Measurements from ENCODE around the gene ATP2C2. TPM values are rescaled to one million over a fixed set of nuclear protein-coding genes. Genes with fewer than 3 reads are reported as not detected.
"Not testable (repeated sequence)": the region's sequence is repeated elsewhere in the genome, so short reads cannot be mapped to it uniquely, and the experiment has no call there.

Gene ATP2C2
- total RNA-seq, 4 donors from 2014 or later: 1.3 TPM; not detected in 3

DNA sequence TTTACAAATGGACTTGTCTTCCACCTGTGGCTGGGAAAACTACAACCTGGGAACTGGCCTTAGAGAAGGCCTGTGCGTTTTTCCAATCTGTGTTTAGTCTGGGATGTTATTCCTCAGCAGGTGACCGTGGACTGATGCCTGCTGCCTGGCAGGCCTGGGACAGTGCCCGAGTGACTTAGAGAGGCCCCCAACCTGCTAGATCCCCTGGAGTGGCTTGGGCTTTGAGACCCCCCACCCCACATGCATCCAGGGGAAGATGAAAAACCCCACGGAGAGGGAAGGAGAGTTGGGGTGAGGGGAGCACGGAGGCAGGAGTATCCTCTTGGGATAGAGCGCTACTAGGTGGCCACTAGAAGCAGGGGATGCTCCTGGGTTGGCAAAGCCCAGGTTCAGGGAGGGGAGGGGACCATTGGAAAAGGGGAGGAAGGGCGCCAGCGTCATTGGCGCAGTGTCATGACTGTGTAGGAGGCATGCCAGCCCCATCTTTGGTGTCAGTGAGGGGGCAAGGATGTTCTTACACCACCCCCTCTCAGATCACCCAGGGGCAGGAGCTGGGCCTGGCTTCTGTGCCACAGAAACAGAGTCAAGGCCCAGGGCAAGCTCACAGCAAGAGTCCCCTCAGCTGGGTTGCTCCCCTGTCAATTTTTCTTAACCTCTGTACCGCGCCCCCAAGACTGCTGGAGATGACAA, 82.0 kb downstream of the ATP2C2 start:
- peak; percentile 6 for DNase-seq (ENCODE audit: low spot score)
- ATAC-seq (ENCODE audit: low FRiP score): no peak
- TF ChIP-seq, protein P1, sequence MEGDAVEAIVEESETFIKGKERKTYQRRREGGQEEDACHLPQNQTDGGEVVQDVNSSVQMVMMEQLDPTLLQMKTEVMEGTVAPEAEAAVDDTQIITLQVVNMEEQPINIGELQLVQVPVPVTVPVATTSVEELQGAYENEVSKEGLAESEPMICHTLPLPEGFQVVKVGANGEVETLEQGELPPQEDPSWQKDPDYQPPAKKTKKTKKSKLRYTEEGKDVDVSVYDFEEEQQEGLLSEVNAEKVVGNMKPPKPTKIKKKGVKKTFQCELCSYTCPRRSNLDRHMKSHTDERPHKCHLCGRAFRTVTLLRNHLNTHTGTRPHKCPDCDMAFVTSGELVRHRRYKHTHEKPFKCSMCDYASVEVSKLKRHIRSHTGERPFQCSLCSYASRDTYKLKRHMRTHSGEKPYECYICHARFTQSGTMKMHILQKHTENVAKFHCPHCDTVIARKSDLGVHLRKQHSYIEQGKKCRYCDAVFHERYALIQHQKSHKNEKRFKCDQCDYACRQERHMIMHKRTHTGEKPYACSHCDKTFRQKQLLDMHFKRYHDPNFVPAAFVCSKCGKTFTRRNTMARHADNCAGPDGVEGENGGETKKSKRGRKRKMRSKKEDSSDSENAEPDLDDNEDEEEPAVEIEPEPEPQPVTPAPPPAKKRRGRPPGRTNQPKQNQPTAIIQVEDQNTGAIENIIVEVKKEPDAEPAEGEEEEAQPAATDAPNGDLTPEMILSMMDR (IDR thresholded peaks at IDR 0.05): no peak

DNA sequence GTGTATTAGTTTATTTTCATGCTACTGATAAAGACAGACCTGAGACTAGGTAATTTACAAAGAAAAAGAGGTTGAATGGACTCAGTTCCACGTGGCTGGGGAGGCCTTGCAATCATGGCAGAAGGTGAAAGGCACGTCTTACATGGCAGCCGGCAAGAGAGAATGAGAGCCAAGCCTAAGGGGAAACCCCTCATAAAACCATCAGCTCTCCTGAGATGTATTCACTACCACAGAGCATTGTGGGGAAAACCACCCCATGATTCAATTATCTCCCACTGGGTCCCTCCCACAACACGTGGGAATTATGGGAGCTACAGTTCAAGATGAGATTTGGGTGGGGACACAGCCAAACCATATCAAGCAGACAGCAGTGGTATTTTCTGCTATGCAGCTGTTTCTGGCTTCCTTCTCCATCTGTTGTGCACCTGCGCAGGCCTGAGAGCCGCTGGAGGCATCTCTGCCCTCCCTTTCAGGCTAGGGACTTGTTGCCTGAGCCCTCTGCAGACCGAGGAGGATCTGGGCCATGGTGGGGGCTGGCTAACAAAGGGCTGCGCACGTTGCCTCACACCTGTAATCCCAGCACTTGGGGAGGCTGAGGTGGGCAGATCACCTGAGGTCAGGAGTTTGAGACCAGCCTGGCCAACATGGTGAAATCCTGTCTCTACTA, 82.8 kb downstream of the ATP2C2 start:
- not testable (repeated sequence) for DNase-seq (ENCODE audit: low spot score)

DNA sequence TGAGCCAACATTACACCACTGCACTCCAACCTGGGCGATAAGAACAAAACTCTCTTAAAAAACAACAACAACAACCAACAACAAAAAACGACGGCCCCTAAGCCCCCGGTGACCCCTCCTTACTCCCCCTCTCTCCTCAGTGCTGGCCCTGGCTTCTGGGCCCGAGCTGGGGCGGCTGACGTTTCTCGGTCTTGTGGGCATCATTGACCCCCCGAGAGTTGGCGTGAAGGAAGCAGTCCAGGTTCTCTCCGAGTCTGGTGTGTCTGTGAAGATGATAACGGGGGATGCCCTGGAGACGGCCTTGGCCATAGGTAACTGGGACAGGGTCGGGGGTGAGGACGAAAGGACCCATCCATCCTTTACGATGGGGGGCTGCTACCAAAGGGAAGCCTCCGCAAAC, 83.4 kb downstream of the ATP2C2 start:
- ATAC-seq (ENCODE audit: low FRiP score) (no peak), DNase-seq (ENCODE audit: low spot score) (peak; percentile 5)
- TF ChIP-seq, protein P1 (IDR thresholded peaks at IDR 0.05): no peak

More for the DNA sequence above, 82.8 kb downstream of the ATP2C2 start:
- ATAC-seq (ENCODE audit: low FRiP score): not testable (repeated sequence)

DNA sequence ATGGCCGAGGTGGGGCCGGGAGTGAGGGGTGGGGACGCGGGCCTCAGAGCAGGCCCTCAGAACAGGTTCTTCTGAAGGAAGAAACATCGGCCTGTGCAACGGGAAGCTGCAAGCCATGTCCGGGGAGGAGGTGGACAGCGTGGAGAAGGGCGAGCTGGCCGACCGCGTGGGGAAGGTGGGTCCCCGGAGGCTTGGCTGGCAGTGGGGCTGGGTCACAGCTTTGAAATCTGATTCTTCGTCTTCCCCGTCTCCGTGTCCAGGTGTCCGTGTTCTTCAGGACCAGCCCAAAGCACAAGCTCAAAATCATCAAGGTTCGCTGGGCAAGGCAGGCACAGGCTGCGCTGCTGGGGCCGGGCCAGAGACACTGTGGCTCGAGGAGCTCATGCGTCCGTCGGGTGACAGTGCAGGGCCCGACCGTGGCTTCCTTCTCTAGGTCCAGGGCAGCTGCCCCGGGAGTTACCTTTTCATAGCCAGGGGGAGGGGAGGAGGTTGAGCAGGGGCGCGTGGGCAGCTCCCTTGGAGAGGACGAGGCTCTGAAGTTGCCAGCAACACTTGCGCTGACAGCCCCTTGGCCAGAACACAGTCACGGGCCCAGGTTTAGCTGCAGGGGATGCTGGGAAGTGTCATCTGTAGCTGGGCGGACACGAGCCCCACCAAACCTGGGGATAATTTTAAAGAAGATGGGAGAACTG, 84.9 kb downstream of the ATP2C2 start:
- TF ChIP-seq, protein P1 (IDR thresholded peaks at IDR 0.05): no peak
- ATAC-seq (ENCODE audit: low FRiP score) (no peak), DNase-seq (ENCODE audit: low spot score) (peak; percentile 14)

DNA sequence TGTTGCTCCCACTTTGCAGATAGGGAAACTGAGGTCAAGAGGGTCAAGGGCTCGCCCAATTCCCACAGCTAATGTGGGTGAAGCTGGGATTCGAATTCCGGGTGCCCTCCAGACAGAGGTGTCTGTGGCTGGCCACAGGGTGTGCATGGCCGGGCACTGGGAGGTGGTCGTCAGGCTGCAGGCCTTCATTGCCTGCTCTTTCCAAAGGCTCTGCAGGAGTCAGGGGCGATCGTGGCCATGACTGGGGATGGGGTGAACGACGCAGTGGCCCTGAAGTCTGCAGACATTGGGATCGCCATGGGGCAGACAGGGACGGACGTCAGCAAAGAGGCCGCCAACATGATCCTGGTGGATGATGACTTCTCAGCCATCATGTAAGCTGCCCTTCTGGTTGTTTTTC, 86.3 kb downstream of the ATP2C2 start:
- ATAC-seq (ENCODE audit: low FRiP score) (no peak), DNase-seq (ENCODE audit: low spot score) (no peak)
- TF ChIP-seq, protein P1 (IDR thresholded peaks at IDR 0.05): no peak

DNA sequence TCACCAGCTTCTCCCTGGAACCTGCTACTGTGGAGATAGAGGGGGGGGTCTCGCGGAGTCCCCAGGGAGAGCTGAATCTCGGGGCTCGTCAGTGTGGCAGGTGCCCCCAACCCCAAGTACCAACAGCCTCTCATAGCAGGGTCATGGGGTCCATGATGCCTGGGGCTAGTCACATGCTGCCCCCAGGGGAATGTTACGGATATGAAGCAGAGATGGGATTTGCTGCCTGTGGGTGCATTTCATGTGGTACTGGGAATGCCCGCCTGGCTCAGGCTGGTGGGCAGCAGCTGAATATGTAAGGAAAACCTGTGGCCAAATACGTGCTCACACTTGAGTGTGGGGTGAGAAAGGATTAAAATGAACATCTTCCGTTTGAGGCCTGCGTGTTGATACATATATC, 86.7 kb downstream of the ATP2C2 start:
- TF ChIP-seq, protein P1 (IDR thresholded peaks at IDR 0.05): no peak
- ATAC-seq (ENCODE audit: low FRiP score): no peak
- DNase-seq (ENCODE audit: low spot score): no peak
